Stimulated activated CD8-positive, alpha-beta memory T cell treated with anti-CD3 and anti-CD28 coated beads, Interleukin-4, amount 100 ng/mL, for 24 hours (primary cell): ENCODE results near the gene RAB11FIP3.

ENCODE experiments used
- DNase-seq: peaks from one replicate; pipeline ENCODE4 v3.0.0-alpha.2; 2020; ENCODE audit warnings: low read depth

The RAB11FIP3 gene

GRCh38 chr16:533391-534123 is 108.1 kb downstream of the RAB11FIP3 start:
- DNase-seq, result no peak

- no peak for DNase-seq
Observed at GRCh38 chr16:534135-534534, 108.7 kb downstream of the RAB11FIP3 start.

- no peak for DNase-seq
Observed at GRCh38 chr16:534856-535445, 109.5 kb downstream of the RAB11FIP3 start.

GRCh38 chr16:535446-536405 is 110.3 kb downstream of the RAB11FIP3 start:
- DNase-seq, result no peak

GRCh38 chr16:536746-537145 is 111.3 kb downstream of the RAB11FIP3 start:
- DNase-seq, result no peak

- no peak for DNase-seq
Observed at GRCh38 chr16:537415-538335, 112.2 kb downstream of the RAB11FIP3 start.

GRCh38 chr16:539901-540530 is 114.6 kb downstream of the RAB11FIP3 start:
- no peak for DNase-seq

- no peak for DNase-seq
Observed at GRCh38 chr16:540645-541340, 115.3 kb downstream of the RAB11FIP3 start.

- no peak for DNase-seq
Observed at GRCh38 chr16:543301-544164, 118.1 kb downstream of the RAB11FIP3 start.

GRCh38 chr16:544517-544916 is 119.1 kb downstream of the RAB11FIP3 start:
- DNase-seq, result no peak

- no peak for DNase-seq
Observed at GRCh38 chr16:546909-547770, 121.7 kb downstream of the RAB11FIP3 start.

GRCh38 chr16:548586-548985 is 123.1 kb downstream of the RAB11FIP3 start:
- no peak for DNase-seq

- DNase-seq, result no peak
Observed at GRCh38 chr16:549544-550263, 124.3 kb downstream of the RAB11FIP3 start.

GRCh38 chr16:551210-551609 is 125.8 kb downstream of the RAB11FIP3 start:
- no peak for DNase-seq

GRCh38 chr16:552171-552570 is 126.7 kb downstream of the RAB11FIP3 start:
- no peak for DNase-seq

- DNase-seq, result no peak
Observed at GRCh38 chr16:553601-554296, 128.3 kb downstream of the RAB11FIP3 start.

- DNase-seq, result no peak
Observed at GRCh38 chr16:554297-554621, 128.8 kb downstream of the RAB11FIP3 start.
